WTC11 (cell line): ENCODE measurements around the gene PXDC1. TPM values are rescaled to one million over a fixed set of nuclear protein-coding genes. Genes with fewer than 3 reads are reported as not detected.
A peak's percentile ranks its signal among the peaks of the same experiment; 100 is the strongest.

Source experiments
- ATAC-seq: fragments of 200-7000 bp; cut with Tn5 transposase; 2 replicates; pipeline ENCODE4 v1.10.0; 2021; ENCODE audit warnings: mild to moderate bottlenecking, moderate library complexity
- Bru-seq: library from RNA; stranded (reverse); fragments of 400-500 nt; gene quantifications from one replicate; lab custom pipeline; 2021; lab: Mats Ljungman, UMichigan
- CTCF ChIA-PET: fragments of 300-600 bp; sonication (Branson Sonifier 250); formaldehyde crosslinking; loops from one replicate; lab custom pipeline; 2021; ENCODE audit warnings: antibody characterized with exemption; lab: Charles Lee
- POLR2A ChIA-PET: fragments of 350-600 bp; sonication (Branson Sonifier 250); formaldehyde crosslinking; loops from one replicate; lab custom pipeline; 2021; ENCODE audit warnings: antibody characterized with exemption; lab: Charles Lee
- DNase-seq: peaks from one replicate; pipeline ENCODE4 v3.0.0; 2021; ENCODE audit warnings: low spot score
- H3K27ac Mint-ChIP-seq: 2 replicates; pipeline ENCODE4 v1.8.0; 2021; ENCODE audit warnings: mixed read lengths
- H3K27me3 Mint-ChIP-seq: 2 replicates; pipeline ENCODE4 v1.8.0; 2021; ENCODE audit warnings: low read depth, mild to moderate bottlenecking, moderate library complexity, mixed read lengths
- H3K36me3 Mint-ChIP-seq: 2 replicates; pipeline ENCODE4 v1.8.0; 2021; ENCODE audit warnings: mixed read lengths
- H3K4me1 Mint-ChIP-seq: 2 replicates; pipeline ENCODE4 v1.8.0; 2022; ENCODE audit warnings: mixed read lengths
- H3K4me3 Mint-ChIP-seq: 2 replicates; pipeline ENCODE4 v1.8.0; 2021; ENCODE audit warnings: mild to moderate bottlenecking, moderate library complexity, mixed read lengths
- H3K9me3 Mint-ChIP-seq: 2 replicates; pipeline ENCODE4 v1.8.0; 2021; ENCODE audit warnings: mixed read lengths
- AR ChIP-seq: fragments of 250-450 bp; sonication (Bioruptor Pico); IDR thresholded peaks from 2 replicates; pipeline ENCODE4 v1.9.0; 2021; ENCODE audit warnings: mild to moderate bottlenecking
- ATF1 ChIP-seq: sonication (generic); formaldehyde crosslinking; IDR thresholded peaks from 2 replicates; pipeline ENCODE4 v1.8.1; 2023; ENCODE audit warnings: mild to moderate bottlenecking, moderate library complexity, missing genetic modification reagents
- ATF3 ChIP-seq: sonication (generic); formaldehyde crosslinking; conservative IDR thresholded peaks from 2 replicates; pipeline ENCODE4 v1.8.1; 2022; ENCODE audit warnings: mild to moderate bottlenecking, missing genetic modification reagents
- CREB1 ChIP-seq: sonication (generic); formaldehyde crosslinking; IDR thresholded peaks from 2 replicates; pipeline ENCODE4 v1.8.0; 2023; ENCODE audit warnings: mild to moderate bottlenecking, missing genetic modification reagents
- E2F1 ChIP-seq: sonication (generic); formaldehyde crosslinking; IDR thresholded peaks from 2 replicates; pipeline ENCODE4 v1.8.0; 2022; ENCODE audit warnings: mild to moderate bottlenecking, missing genetic modification reagents
- ESRRA ChIP-seq: sonication (generic); formaldehyde crosslinking; IDR thresholded peaks from 2 replicates; pipeline ENCODE4 v1.8.1; 2022; ENCODE audit warnings: mild to moderate bottlenecking, missing genetic modification reagents, borderline replicate concordance
- FOXK1 ChIP-seq: sonication (generic); formaldehyde crosslinking; IDR thresholded peaks from 2 replicates; pipeline ENCODE4 v1.8.0; 2022; ENCODE audit warnings: mild to moderate bottlenecking, moderate library complexity, missing genetic modification reagents
- FOXP1 ChIP-seq: sonication (generic); formaldehyde crosslinking; IDR thresholded peaks from 2 replicates; pipeline ENCODE4 v1.8.0; 2022; ENCODE audit warnings: missing genetic modification reagents, mild to moderate bottlenecking, moderate library complexity, borderline replicate concordance
- FOXP4 ChIP-seq: sonication (generic); formaldehyde crosslinking; IDR thresholded peaks from 2 replicates; pipeline ENCODE4 v1.8.0; 2022; ENCODE audit warnings: mild to moderate bottlenecking, missing genetic modification reagents
- HMGXB4 ChIP-seq: sonication (generic); formaldehyde crosslinking; IDR thresholded peaks from 2 replicates; pipeline ENCODE4 v1.8.1; 2023; ENCODE audit warnings: mild to moderate bottlenecking, moderate library complexity, missing genetic modification reagents
- MAX ChIP-seq: sonication (generic); formaldehyde crosslinking; IDR thresholded peaks from 2 replicates; pipeline ENCODE4 v1.8.0; 2022; ENCODE audit warnings: mild to moderate bottlenecking, missing genetic modification reagents
- NFE2L1 ChIP-seq: sonication (generic); formaldehyde crosslinking; IDR thresholded peaks from 2 replicates; pipeline ENCODE4 v1.8.1; 2023; ENCODE audit warnings: missing genetic modification reagents
- PREB ChIP-seq: sonication (generic); formaldehyde crosslinking; IDR thresholded peaks from 2 replicates; pipeline ENCODE4 v1.8.1; 2022; ENCODE audit warnings: mild to moderate bottlenecking, missing genetic modification reagents, moderate library complexity, borderline replicate concordance
- RELA ChIP-seq: sonication (generic); formaldehyde crosslinking; IDR thresholded peaks from 2 replicates; pipeline ENCODE4 v1.8.1; 2022; ENCODE audit warnings: missing genetic modification reagents, mild to moderate bottlenecking, borderline replicate concordance
- TP53 ChIP-seq: sonication (generic); formaldehyde crosslinking; IDR thresholded peaks from 2 replicates; pipeline ENCODE4 v1.8.1; 2023; ENCODE audit warnings: mild to moderate bottlenecking, missing genetic modification reagents
- ZBTB21 ChIP-seq: sonication (generic); formaldehyde crosslinking; IDR thresholded peaks from 2 replicates; pipeline ENCODE4 v1.8.1; 2023; ENCODE audit warnings: mild to moderate bottlenecking, missing genetic modification reagents, borderline replicate concordance
- ZBTB43 ChIP-seq: sonication (generic); formaldehyde crosslinking; IDR thresholded peaks from 2 replicates; pipeline ENCODE4 v1.8.1; 2023; ENCODE audit warnings: mild to moderate bottlenecking, missing genetic modification reagents
- ZNF138 ChIP-seq: sonication (generic); formaldehyde crosslinking; conservative IDR thresholded peaks from 2 replicates; pipeline ENCODE4 v1.8.1; 2022; ENCODE audit warnings: mild to moderate bottlenecking, moderate library complexity, missing genetic modification reagents
- ZNF219 ChIP-seq: sonication (generic); formaldehyde crosslinking; IDR thresholded peaks from 2 replicates; pipeline ENCODE4 v1.8.0; 2023; ENCODE audit warnings: missing genetic modification reagents, mild to moderate bottlenecking, borderline replicate concordance
- ZNF281 ChIP-seq: sonication (generic); formaldehyde crosslinking; IDR thresholded peaks from 2 replicates; pipeline ENCODE4 v1.8.0; 2023; ENCODE audit warnings: mild to moderate bottlenecking, missing genetic modification reagents
- long read RNA-seq, 3 experiments: library from RNA in 1 of 3; library from capped mRNA in 1 of 3; library from polyadenylated mRNA in 1 of 3; unstranded in 2 of 3; stranded (forward) in 1 of 3; transcript quantifications; one replicate each; pipeline ENCODE4 v2.0.0, GENCODE V29; 2021
- total RNA-seq: library from RNA; stranded (reverse); gene quantifications from 3 replicates; pipeline ENCODE4 v1.2.3, GENCODE V29; 2021

PXDC1 gene
- total RNA-seq (3.3 to 4.4 TPM (median 3.9 TPM) in 3 replicates), Bru-seq, nascent RNA (percentile 44 among the genes with signal in this experiment)
- long read RNA-seq, experiment 1, transcript PXDC1-202 (5 exons, 2,190 nt) = major isoform, 8 of 11 reads
- long read RNA-seq, experiment 1, partial matches to known transcripts = 2 of 11 reads
- long read RNA-seq, experiment 1, other reads (novel, unspliced or antisense) = 1 of 11 reads
- long read RNA-seq, experiment 2, partial matches to known transcripts = 2 of 6 reads
- long read RNA-seq, experiment 2, other reads (novel, unspliced or antisense) = 1 of 6 reads
- long read RNA-seq, experiment 3 = 0 reads

- ATAC-seq (no peak), DNase-seq (peak; percentile 39)
- Mint-ChIP-seq H3K4me3 (peak within 1 kb of the TSS; percentile 62), H3K9me3 (no peaks in the 10 kb centered on the region), H3K27ac (no peak within 1 kb of the TSS), H3K4me1 (peaks cover 49% of the 10 kb centered on the region), H3K27me3 (peaks cover 56% of the 10 kb centered on the region), H3K36me3 (no peaks in the 10 kb centered on the region)
- ChIA-PET POLR2A (no interaction called here), CTCF (interaction anchor here (1.0 to 3.3 kb wide), 4 partner anchors 98 to 267 kb away, joined by 3 to 68 read pairs (median 26); partner anchors contain the start of gene FAM50B)
- TF ChIP-seq ZNF219 (CRISPR knock-in tag) (no peak), ESRRA (CRISPR knock-in tag) (peak; percentile 61; the same call in 1 of the 2 replicates), NFE2L1 (CRISPR knock-in tag) (peak; percentile 72; the same call in 1 of the 2 replicates), ATF1 (CRISPR knock-in tag) (no peak), ZBTB43 (CRISPR knock-in tag) (0 out of 2 replicates have a peak, but pooled peaks have one; percentile 29), RELA (CRISPR knock-in tag) (peak; percentile 54; the same call in 1 of the 2 replicates), ZNF281 (peak; percentile 57; the same call in 1 of the 2 replicates), FOXK1 (CRISPR knock-in tag) (peak; percentile 63; the same call in 1 of the 2 replicates), MAX (CRISPR knock-in tag) (peak; percentile 50; the same call in 1 of the 2 replicates), AR (CRISPR knock-in tag) (no peak), HMGXB4 (0 out of 2 replicates have a peak, but pooled peaks have one; percentile 8), FOXP4 (CRISPR knock-in tag) (peak; percentile 76; the same call in 1 of the 2 replicates), E2F1 (CRISPR knock-in tag) (0 out of 2 replicates have a peak, but pooled peaks have one; percentile 45), PREB (CRISPR knock-in tag) (0 out of 2 replicates have a peak, but pooled peaks have one; percentile 59), ZBTB21 (CRISPR knock-in tag) (peak; percentile 48; the same call in 1 of the 2 replicates), TP53 (CRISPR knock-in tag) (0 out of 2 replicates have a peak, but pooled peaks have one; percentile 8), CREB1 (CRISPR knock-in tag) (peak; percentile 42; the same call in 1 of the 2 replicates), ZNF138 (peak; percentile 85; the same call in 1 of the 2 replicates), ATF3 (CRISPR knock-in tag) (peak; percentile 54; the same call in 1 of the 2 replicates), FOXP1 (CRISPR knock-in tag) (peak; percentile 77)
These were observed at the start of gene PXDC1 for GRCh38 chr6:3751077-3751729. Gene PXDC1 (minus strand): TSS chr6:3751713. CDS start chr6:3751531, 182 bp downstream.
